GM23338 (cell line): ENCODE measurements around the gene MYCN. TPM values are rescaled to one million over a fixed set of nuclear protein-coding genes. Genes with fewer than 3 reads are reported as not detected.

Experiments used
- ATAC-seq: fragments of 200-7000 bp; cut with Tn5 transposase; 3 replicates; pipeline ENCODE4 v1.9.1; 2020
- DNase-seq: peaks from one replicate; pipeline ENCODE4 v3.0.0-alpha.2; 2015; ENCODE audit warnings: low spot score
- H2AFZ ChIP-seq: fragments of 200-600 bp; sonication (generic); 2 replicates; pipeline ENCODE4 v1.8.0; 2016; ENCODE audit warnings: antibody characterized with exemption, mild to moderate bottlenecking, moderate library complexity
- H3F3A ChIP-seq: fragments of 200-600 bp; sonication (generic); replicated peaks from 2 replicates; pipeline ENCODE4 v1.8.0; 2017; ENCODE audit warnings: antibody characterized with exemption, mixed run types, low read depth
- H3K27ac ChIP-seq: fragments of 200-600 bp; sonication (generic); 2 replicates; pipeline ENCODE4 v1.6.1; 2016; ENCODE audit warnings: low read depth
- H3K27me3 ChIP-seq: fragments of 200-600 bp; sonication (generic); 2 replicates; pipeline ENCODE4 v1.8.0; 2016; ENCODE audit warnings: mild to moderate bottlenecking, mixed run types, moderate library complexity; ENCODE audit not compliant: insufficient read depth
- H3K36me3 ChIP-seq: fragments of 200-600 bp; sonication (generic); 2 replicates; pipeline ENCODE4 v1.8.0; 2016; ENCODE audit warnings: mild to moderate bottlenecking; ENCODE audit not compliant: insufficient read depth
- H3K4me1 ChIP-seq: fragments of 200-600 bp; sonication (generic); 2 replicates; pipeline ENCODE4 v1.8.0; 2016; ENCODE audit warnings: mild to moderate bottlenecking, moderate library complexity; ENCODE audit not compliant: insufficient read depth
- H3K4me2 ChIP-seq: fragments of 200-600 bp; sonication (generic); 2 replicates; pipeline ENCODE4 v1.7.1; 2017; ENCODE audit warnings: mixed run types
- H3K4me3 ChIP-seq: fragments of 200-600 bp; sonication (generic); 2 replicates; pipeline ENCODE4 v1.6.1; 2016; ENCODE audit warnings: mixed run types
- H3K79me2 ChIP-seq: fragments of 200-600 bp; sonication (generic); replicated peaks from 2 replicates; pipeline ENCODE4 v1.8.0; 2017; ENCODE audit warnings: mild to moderate bottlenecking; ENCODE audit not compliant: insufficient read depth
- H3K9me2 ChIP-seq: fragments of 200-600 bp; sonication (generic); 2 replicates; pipeline ENCODE4 v1.8.0; 2017; ENCODE audit not compliant: insufficient read depth
- H4K20me1 ChIP-seq: fragments of 200-600 bp; sonication (generic); replicated peaks from 2 replicates; pipeline ENCODE4 v1.8.0; 2017; ENCODE audit warnings: mild to moderate bottlenecking; ENCODE audit not compliant: insufficient read depth
- H3K27ac Mint-ChIP-seq: 2 replicates; pipeline ENCODE4 v1.8.0; 2020; ENCODE audit warnings: inconsistent platforms, mild to moderate bottlenecking, moderate library complexity, mixed read lengths
- H3K27me3 Mint-ChIP-seq: 3 replicates; pipeline ENCODE4 v1.8.0; 2022; ENCODE audit warnings: low read depth, mild to moderate bottlenecking, moderate library complexity, mixed read lengths, inconsistent platforms; ENCODE audit not compliant: insufficient read depth, poor library complexity
- H3K36me3 Mint-ChIP-seq: 3 replicates; pipeline ENCODE4 v1.8.0; 2021; ENCODE audit warnings: low read depth, mild to moderate bottlenecking, inconsistent platforms, moderate library complexity, mixed read lengths
- H3K4me1 Mint-ChIP-seq: 3 replicates; pipeline ENCODE4 v1.8.0; 2020; ENCODE audit warnings: mild to moderate bottlenecking, inconsistent platforms, mixed read lengths
- H3K4me3 Mint-ChIP-seq: 3 replicates; pipeline ENCODE4 v1.8.0; 2021; ENCODE audit warnings: moderate library complexity, mild to moderate bottlenecking, inconsistent platforms, mixed read lengths
- H3K9me3 Mint-ChIP-seq: 3 replicates; pipeline ENCODE4 v1.8.0; 2020; ENCODE audit warnings: moderate library complexity, mild to moderate bottlenecking, inconsistent platforms, mixed read lengths
- CREB1 ChIP-seq: fragments of 250-450 bp; sonication (Bioruptor Pico); IDR thresholded peaks from 2 replicates; pipeline ENCODE4 v1.5.0; 2020; ENCODE audit warnings: low read depth, mild to moderate bottlenecking, moderate library complexity
- EZH2 ChIP-seq: fragments of 200-600 bp; sonication (generic); IDR thresholded peaks from one replicate; pipeline ENCODE4 v1.8.0; 2017; ENCODE audit warnings: antibody characterized with exemption, mild to moderate bottlenecking, low read depth; ENCODE audit not compliant: unreplicated experiment
- EZH2phosphoT487 ChIP-seq: fragments of 200-600 bp; sonication (generic); IDR thresholded peaks from one replicate; pipeline ENCODE4 v1.8.1; 2018; ENCODE audit warnings: antibody characterized with exemption; ENCODE audit not compliant: unreplicated experiment
- JUNB ChIP-seq: IDR thresholded peaks from one replicate; pipeline ENCODE4 v1.6.1; 2016; ENCODE audit warnings: antibody characterized with exemption; ENCODE audit not compliant: unreplicated experiment
- NANOG ChIP-seq: IDR thresholded peaks from 2 replicates; pipeline ENCODE4 v1.6.1; 2016; ENCODE audit warnings: antibody characterized with exemption, borderline replicate concordance
- POLR2AphosphoS5 ChIP-seq: IDR thresholded peaks from 2 replicates; pipeline ENCODE4 v1.6.1; 2016; ENCODE audit warnings: antibody characterized with exemption, low read depth
- STAT1 ChIP-seq: IDR thresholded peaks from one replicate; pipeline ENCODE4 v1.6.1; 2016; ENCODE audit warnings: antibody characterized with exemption; ENCODE audit not compliant: unreplicated experiment
- ZNF114 ChIP-seq: fragments of 250-450 bp; sonication (Bioruptor Pico); IDR thresholded peaks from 2 replicates; pipeline ENCODE4 v1.5.0; 2020; ENCODE audit warnings: mild to moderate bottlenecking, moderate library complexity
- ZNF331 ChIP-seq: fragments of 250-450 bp; sonication (Bioruptor Pico); IDR thresholded peaks from 2 replicates; pipeline ENCODE4 v1.5.0; 2020; ENCODE audit warnings: low read depth, mild to moderate bottlenecking, moderate library complexity
- polyA plus RNA-seq: library from polyadenylated mRNA; unstranded; fragments of >200 nt; fragmentation: Nextera tagmentation; extraction: Ambion mirVana; gene quantifications from 2 replicates; pipeline ENCODE4 v1.2.1, GENCODE V29; 2016
- total RNA-seq: library from RNA; depleted of rRNA; stranded (reverse); fragments of >200 nt; shearing (Covaris generic); gene quantifications from 2 replicates; pipeline ENCODE4 v1.2.3, GENCODE V29; 2014
- TF ChIP-seq, protein P1 (sequence below): IDR thresholded peaks from 2 replicates; pipeline ENCODE4 v1.6.1; 2016; ENCODE audit warnings: antibody characterized with exemption
- TF ChIP-seq, protein P2 (sequence below): IDR thresholded peaks from one replicate; pipeline ENCODE4 v1.6.1; 2018; ENCODE audit warnings: antibody characterized with exemption; ENCODE audit not compliant: unreplicated experiment

MYCN gene
- total and polyA plus RNA-seq, 2 experiments from 2014 or later = 50.8 to 145 TPM

DNA sequence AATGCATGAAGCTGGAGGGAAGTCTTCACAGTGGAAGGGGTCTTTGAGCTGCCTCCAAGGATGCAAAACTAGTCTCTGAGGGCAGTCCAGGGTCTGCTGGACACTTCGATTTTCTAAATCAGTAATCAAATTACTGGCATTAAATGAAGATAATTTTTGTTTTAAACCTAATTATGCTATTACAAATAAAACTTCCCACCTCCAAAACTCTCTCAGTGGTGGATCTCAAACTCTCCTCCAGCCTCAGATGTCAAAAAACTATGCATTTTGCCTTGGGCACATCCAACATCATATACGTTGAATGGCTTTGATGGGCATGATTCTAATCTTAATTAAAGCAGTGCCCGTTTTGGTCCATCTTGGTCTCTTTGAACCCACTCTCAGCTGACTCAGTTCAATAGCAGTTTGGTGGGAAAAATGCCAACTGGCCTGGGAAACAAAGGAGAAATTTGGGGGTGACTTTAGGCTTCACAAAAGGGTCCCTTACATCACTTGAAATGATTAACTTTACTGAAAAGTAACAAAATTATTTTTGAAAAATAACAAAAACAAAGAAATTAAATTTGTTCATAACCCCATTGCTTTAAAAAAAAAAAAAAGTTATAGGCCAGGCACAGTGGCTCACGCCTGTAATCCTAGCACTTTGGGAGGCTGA is 5.9 kb upstream of the MYCN start:
- Histone ChIP-seq H2AFZ (peak overlapping the region; percentile 85; the same call in 1 of the 2 replicates), H3K4me2 (no peak overlapping the region), H3K79me2 (no peaks in the 10 kb centered on the region), H3K27me3 (no peaks in the 10 kb centered on the region), H3K4me1 (peaks cover 43% of the 10 kb centered on the region), H4K20me1 (no peaks in the 10 kb centered on the region), H3F3A (peaks cover 12% of the 10 kb centered on the region; the same call in 1 of the 2 replicates), H3K4me3 (no peak overlapping the region), H3K9me2 (no peaks in the 10 kb centered on the region), H3K36me3 (no peaks in the 10 kb centered on the region), H3K27ac (no peak overlapping the region)
- Mint-ChIP-seq H3K27me3 (peaks cover 8% of the 10 kb centered on the region), H3K27ac (no peak overlapping the region), H3K4me1 (peaks cover 46% of the 10 kb centered on the region), H3K4me3 (no peak overlapping the region), H3K36me3 (peaks cover 13% of the 10 kb centered on the region; the same call in 2 of the 3 replicates), H3K9me3 (peaks cover 10% of the 10 kb centered on the region)
- no peak for DNase-seq
- no peak for ATAC-seq
- TF ChIP-seq, protein P1, sequence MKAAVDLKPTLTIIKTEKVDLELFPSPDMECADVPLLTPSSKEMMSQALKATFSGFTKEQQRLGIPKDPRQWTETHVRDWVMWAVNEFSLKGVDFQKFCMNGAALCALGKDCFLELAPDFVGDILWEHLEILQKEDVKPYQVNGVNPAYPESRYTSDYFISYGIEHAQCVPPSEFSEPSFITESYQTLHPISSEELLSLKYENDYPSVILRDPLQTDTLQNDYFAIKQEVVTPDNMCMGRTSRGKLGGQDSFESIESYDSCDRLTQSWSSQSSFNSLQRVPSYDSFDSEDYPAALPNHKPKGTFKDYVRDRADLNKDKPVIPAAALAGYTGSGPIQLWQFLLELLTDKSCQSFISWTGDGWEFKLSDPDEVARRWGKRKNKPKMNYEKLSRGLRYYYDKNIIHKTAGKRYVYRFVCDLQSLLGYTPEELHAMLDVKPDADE = no peak
- TF ChIP-seq JUNB (no peak), STAT1 (no peak), NANOG (no peak), EZH2phosphoT487 (no peak), ZNF331 (no peak), CREB1 (CRISPR knock-in tag) (no peak), EZH2 (no peak)
- TF ChIP-seq, protein P2, sequence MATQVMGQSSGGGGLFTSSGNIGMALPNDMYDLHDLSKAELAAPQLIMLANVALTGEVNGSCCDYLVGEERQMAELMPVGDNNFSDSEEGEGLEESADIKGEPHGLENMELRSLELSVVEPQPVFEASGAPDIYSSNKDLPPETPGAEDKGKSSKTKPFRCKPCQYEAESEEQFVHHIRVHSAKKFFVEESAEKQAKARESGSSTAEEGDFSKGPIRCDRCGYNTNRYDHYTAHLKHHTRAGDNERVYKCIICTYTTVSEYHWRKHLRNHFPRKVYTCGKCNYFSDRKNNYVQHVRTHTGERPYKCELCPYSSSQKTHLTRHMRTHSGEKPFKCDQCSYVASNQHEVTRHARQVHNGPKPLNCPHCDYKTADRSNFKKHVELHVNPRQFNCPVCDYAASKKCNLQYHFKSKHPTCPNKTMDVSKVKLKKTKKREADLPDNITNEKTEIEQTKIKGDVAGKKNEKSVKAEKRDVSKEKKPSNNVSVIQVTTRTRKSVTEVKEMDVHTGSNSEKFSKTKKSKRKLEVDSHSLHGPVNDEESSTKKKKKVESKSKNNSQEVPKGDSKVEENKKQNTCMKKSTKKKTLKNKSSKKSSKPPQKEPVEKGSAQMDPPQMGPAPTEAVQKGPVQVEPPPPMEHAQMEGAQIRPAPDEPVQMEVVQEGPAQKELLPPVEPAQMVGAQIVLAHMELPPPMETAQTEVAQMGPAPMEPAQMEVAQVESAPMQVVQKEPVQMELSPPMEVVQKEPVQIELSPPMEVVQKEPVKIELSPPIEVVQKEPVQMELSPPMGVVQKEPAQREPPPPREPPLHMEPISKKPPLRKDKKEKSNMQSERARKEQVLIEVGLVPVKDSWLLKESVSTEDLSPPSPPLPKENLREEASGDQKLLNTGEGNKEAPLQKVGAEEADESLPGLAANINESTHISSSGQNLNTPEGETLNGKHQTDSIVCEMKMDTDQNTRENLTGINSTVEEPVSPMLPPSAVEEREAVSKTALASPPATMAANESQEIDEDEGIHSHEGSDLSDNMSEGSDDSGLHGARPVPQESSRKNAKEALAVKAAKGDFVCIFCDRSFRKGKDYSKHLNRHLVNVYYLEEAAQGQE = no peak

DNA sequence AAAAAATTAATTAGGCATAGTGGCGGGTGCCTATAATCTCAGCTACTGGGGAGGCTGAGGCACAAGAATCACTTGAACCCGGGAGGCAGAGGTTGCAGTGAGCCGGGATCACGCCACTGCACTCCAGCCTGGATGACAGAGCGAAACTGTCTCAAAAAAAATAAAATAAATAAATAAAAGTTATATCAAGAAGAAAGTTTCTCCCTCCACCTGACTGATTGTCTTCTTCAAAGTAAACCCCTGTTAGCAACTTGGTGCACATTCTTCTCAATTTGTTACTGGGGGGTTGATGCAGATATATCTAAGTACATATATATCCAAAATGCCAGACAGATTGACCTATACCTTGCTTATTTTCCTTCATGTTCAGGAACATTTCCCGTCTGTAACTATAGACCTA is 5.2 kb upstream of the MYCN start:
- Histone ChIP-seq H3K79me2 (peaks cover 4% of the 10 kb centered on the region; the same call in 1 of the 2 replicates), H3K4me3 (no peak overlapping the region), H2AFZ (no peak overlapping the region), H3K36me3 (no peaks in the 10 kb centered on the region), H3K9me2 (no peaks in the 10 kb centered on the region), H3K4me2 (peak overlapping the region; percentile 64; the same call in 1 of the 2 replicates), H3K4me1 (peaks cover 44% of the 10 kb centered on the region), H3F3A (peaks cover 13% of the 10 kb centered on the region; the same call in 1 of the 2 replicates), H3K27ac (no peak overlapping the region), H3K27me3 (no peaks in the 10 kb centered on the region), H4K20me1 (no peaks in the 10 kb centered on the region)
- Mint-ChIP-seq H3K4me1 (peaks cover 47% of the 10 kb centered on the region), H3K27me3 (peaks cover 12% of the 10 kb centered on the region), H3K4me3 (no peak overlapping the region), H3K9me3 (peaks cover 10% of the 10 kb centered on the region), H3K36me3 (peaks cover 13% of the 10 kb centered on the region; the same call in 2 of the 3 replicates), H3K27ac (no peak overlapping the region)
- ATAC-seq (no peak), DNase-seq (no peak)
- TF ChIP-seq JUNB = no peak
- no peak for TF ChIP-seq STAT1
- TF ChIP-seq EZH2phosphoT487 = no peak
- TF ChIP-seq NANOG = no peak
- no peak for TF ChIP-seq ZNF114 (CRISPR knock-in tag)
- no peak for TF ChIP-seq ZNF331
- TF ChIP-seq, protein P2 = no peak
- TF ChIP-seq CREB1 (CRISPR knock-in tag) = no peak
- no peak for TF ChIP-seq POLR2AphosphoS5
- TF ChIP-seq, protein P1 = no peak
